OCI-LY3 (cell line): ENCODE results near the gene UBE2A.

Source experiments
- CTCF ChIP-seq: fragments of 200-600, 300-600 bp; sonication (generic); IDR thresholded peaks from 2 replicates; pipeline ENCODE4 v1.5.1; 2014; ENCODE audit warnings: antibody characterized with exemption, low read length, low read depth
- EZH2phosphoT487 ChIP-seq: fragments of 200-600 bp; shearing (Covaris generic); IDR thresholded peaks from 2 replicates; pipeline ENCODE4 v1.6.1; 2018; ENCODE audit warnings: antibody characterized with exemption, mixed run types, low read depth

DNA sequence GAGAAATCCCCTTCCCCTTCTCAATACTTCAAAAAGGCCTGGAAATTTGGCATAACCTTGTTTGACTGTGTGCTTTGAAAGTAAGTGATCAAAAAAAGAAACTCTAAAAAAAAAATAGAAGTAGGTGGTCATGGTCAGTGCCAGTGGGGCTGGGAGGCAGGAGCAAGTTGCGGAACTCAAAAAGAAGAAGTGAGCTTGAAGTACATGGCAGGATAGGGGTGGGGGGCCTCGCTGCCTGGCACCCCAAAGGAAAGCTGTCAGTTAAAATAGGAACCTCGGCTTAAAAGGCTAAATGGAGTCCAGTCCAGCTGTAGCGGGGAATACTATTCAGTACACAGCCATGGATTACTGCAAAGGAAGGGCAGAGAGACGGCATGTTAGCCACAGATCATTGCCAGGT lies 44.1 kb downstream of the UBE2A start:
- TF ChIP-seq CTCF: no peak
- TF ChIP-seq EZH2phosphoT487: no peak
